Stimulated activated effector memory CD8-positive, alpha-beta T cell treated with anti-CD3 and anti-CD28 coated beads, Interleukin-12 subunit alpha, Interleukin-12 subunit beta, amount 100 ng/mL, for 72 hours (primary cell): ENCODE results near the gene GCNT1.
"Not testable (repeated sequence)": the region's sequence is repeated elsewhere in the genome, so short reads cannot be mapped to it uniquely, and the experiment has no call there.

Experiments used
- ATAC-seq: fragments of 150-1000 bp; cut with Tn5 transposase; 2 replicates; pipeline ENCODE4 v1.10.0; 2021
- DNase-seq, 2 donors: peaks; one replicate each; pipeline ENCODE4 v3.0.0; 2021 to 2022; ENCODE audit warnings: low spot score in 2 of 2
- H3K27ac Mint-ChIP-seq: one replicate; pipeline ENCODE4 v1.8.0; 2022; ENCODE audit warnings: mild to moderate bottlenecking, mixed read lengths
- H3K36me3 Mint-ChIP-seq: one replicate; pipeline ENCODE4 v1.8.0; 2022; ENCODE audit warnings: mild to moderate bottlenecking, mixed read lengths
- H3K4me1 Mint-ChIP-seq: one replicate; pipeline ENCODE4 v1.8.0; 2022; ENCODE audit warnings: mixed read lengths
- H3K4me3 Mint-ChIP-seq: one replicate; pipeline ENCODE4 v1.8.0; 2022; ENCODE audit warnings: mild to moderate bottlenecking, mixed read lengths
- H3K9me3 Mint-ChIP-seq: one replicate; pipeline ENCODE4 v1.8.0; 2022; ENCODE audit warnings: mixed read lengths

The GCNT1 gene

DNA sequence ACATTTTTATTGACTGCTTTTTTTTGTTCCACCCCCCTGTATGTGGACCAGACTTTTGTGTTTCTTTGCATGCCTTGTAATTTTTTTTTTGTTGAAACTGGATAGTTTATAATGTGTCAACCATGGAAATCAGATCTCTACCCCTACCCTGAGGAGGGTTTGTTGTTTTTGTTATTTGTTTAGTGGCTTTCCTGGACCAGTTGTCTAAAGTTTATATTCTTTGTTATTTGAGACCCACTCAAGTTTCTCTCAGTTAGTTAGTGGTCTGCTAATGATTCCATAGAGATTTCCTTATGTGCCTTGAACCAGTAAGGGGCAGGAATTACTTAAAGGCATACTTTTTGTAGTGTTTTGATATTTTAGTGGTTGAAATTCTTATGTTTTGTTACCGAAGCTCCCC lies 41.1 kb downstream of the GCNT1 start:
- Mint-ChIP-seq H3K36me3 (peaks cover 19% of the 10 kb centered on the region), H3K4me1 (peaks cover 5% of the 10 kb centered on the region)
- DNase-seq: no peak

GRCh38 chr9:76502746-76503145 lies 43.8 kb downstream of the GCNT1 start:
- no peaks in the 10 kb centered on the region for H3K9me3 Mint-ChIP-seq

More for the DNA sequence above, 41.1 kb downstream of the GCNT1 start:
- Mint-ChIP-seq H3K9me3 (no peaks in the 10 kb centered on the region), H3K4me3 (no peak overlapping the region), H3K27ac (no peak overlapping the region)
- no peak for ATAC-seq

DNA sequence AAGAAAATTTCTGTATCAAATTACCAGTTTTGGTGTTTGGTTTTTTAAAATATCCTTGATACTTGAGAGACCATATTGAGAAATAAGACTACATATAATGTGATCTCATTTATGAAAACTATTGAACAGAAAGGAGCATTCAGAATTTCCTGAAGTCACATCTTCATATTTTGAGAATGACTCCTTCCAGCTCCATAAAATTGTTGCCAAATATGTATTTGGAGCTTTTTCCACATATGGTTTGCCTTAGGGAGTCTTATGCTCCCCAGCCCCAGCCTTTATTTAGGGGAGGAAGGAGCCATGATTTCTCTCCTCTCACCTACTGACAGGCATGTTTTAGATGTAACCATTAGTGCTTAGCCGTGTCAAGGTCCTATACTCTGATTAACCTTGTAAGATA lies 51.1 kb downstream of the GCNT1 start:
- Mint-ChIP-seq H3K4me3 (no peak overlapping the region), H3K27ac (no peak overlapping the region), H3K9me3 (no peaks in the 10 kb centered on the region), H3K4me1 (no peaks in the 10 kb centered on the region), H3K36me3 (no peaks in the 10 kb centered on the region)
- DNase-seq: no peak
- no peak for ATAC-seq

More at GRCh38 chr9:76502746-76503145, 43.8 kb downstream of the GCNT1 start:
- DNase-seq (no peak), ATAC-seq (no peak)
- Mint-ChIP-seq H3K4me3 (no peak overlapping the region), H3K36me3 (peaks cover 19% of the 10 kb centered on the region), H3K27ac (no peak overlapping the region), H3K4me1 (peaks cover 5% of the 10 kb centered on the region)

GRCh38 chr9:76510446-76510845 lies 51.5 kb downstream of the GCNT1 start:
- DNase-seq (no peak), ATAC-seq (no peak)
- no peaks in the 10 kb centered on the region for H3K9me3 Mint-ChIP-seq
- no peaks in the 10 kb centered on the region for H3K4me1 Mint-ChIP-seq
- H3K4me3 Mint-ChIP-seq: no peak overlapping the region
- no peaks in the 10 kb centered on the region for H3K36me3 Mint-ChIP-seq
- no peak overlapping the region for H3K27ac Mint-ChIP-seq

GRCh38 chr9:76512826-76513225 lies 53.8 kb downstream of the GCNT1 start:
- H3K4me1 Mint-ChIP-seq: peaks cover 16% of the 10 kb centered on the region
- ATAC-seq (no peak), DNase-seq (no peak)
- H3K4me3 Mint-ChIP-seq: no peak overlapping the region
- H3K9me3 Mint-ChIP-seq: no peaks in the 10 kb centered on the region
- no peaks in the 10 kb centered on the region for H3K36me3 Mint-ChIP-seq
- H3K27ac Mint-ChIP-seq: no peak overlapping the region

DNA sequence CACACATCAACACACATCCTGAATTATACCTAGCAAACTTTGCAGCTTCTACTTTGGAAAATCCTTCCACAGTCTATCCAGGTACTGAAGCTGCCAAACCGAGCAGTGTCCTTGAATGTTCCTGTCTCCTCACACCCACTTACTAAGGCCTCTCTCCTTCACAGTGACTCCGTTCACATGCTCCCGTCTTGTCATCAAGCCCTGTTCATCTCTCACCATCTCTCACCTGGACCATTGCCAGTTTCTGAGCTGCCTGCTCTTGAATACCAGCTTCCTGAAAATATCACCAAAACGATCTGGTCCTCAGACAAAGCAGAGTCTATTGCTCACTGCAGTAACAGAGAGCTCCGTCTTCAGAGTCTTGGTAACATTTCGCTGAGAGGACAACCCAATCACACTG lies 57.4 kb downstream of the GCNT1 start:
- Mint-ChIP-seq H3K9me3 (no peaks in the 10 kb centered on the region), H3K36me3 (no peaks in the 10 kb centered on the region), H3K4me3 (peak overlapping the region; percentile 2), H3K4me1 (peaks cover 16% of the 10 kb centered on the region), H3K27ac (no peak overlapping the region)
- DNase-seq (no peak), ATAC-seq (peak; percentile 70)

DNA sequence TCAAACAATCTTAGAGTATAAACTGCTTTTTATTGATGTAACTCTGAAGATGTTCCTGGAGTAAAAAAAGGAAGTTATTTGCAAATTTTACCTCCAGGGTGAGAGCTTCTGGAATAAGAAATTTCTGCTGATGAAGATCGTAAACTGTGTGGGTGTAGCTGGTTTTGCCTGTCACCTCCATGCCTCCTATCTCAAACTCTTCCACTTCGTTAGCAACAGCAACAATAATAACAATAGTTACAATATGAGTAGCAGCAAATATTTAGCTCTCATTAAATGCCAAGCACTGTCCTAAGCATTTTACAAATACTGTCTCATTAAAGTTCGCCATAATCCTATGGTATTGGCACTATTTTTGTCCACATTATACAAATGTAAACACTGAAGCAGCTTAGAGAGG lies 57.9 kb downstream of the GCNT1 start:
- Mint-ChIP-seq H3K4me3 (peak overlapping the region; percentile 2), H3K4me1 (peaks cover 16% of the 10 kb centered on the region), H3K9me3 (no peaks in the 10 kb centered on the region), H3K36me3 (no peaks in the 10 kb centered on the region), H3K27ac (no peak overlapping the region)
- peak; percentile 73 for ATAC-seq
- DNase-seq: no peak

- no peaks in the 10 kb centered on the region for H3K9me3 Mint-ChIP-seq
- no peak overlapping the region for H3K4me3 Mint-ChIP-seq
- H3K27ac Mint-ChIP-seq: no peak overlapping the region
- no peaks in the 10 kb centered on the region for H3K36me3 Mint-ChIP-seq
- H3K4me1 Mint-ChIP-seq: peaks cover 16% of the 10 kb centered on the region
- ATAC-seq (no peak), DNase-seq (no peak)
These were observed 60.3 kb downstream of the GCNT1 start for GRCh38 chr9:76519075-76519835.

GRCh38 chr9:76521244-76521681 lies 62.3 kb downstream of the GCNT1 start:
- DNase-seq (no peak), ATAC-seq (no peak)
- Mint-ChIP-seq H3K4me1 (peaks cover 14% of the 10 kb centered on the region), H3K9me3 (no peaks in the 10 kb centered on the region), H3K27ac (no peak overlapping the region), H3K36me3 (no peaks in the 10 kb centered on the region), H3K4me3 (no peak overlapping the region)

DNA sequence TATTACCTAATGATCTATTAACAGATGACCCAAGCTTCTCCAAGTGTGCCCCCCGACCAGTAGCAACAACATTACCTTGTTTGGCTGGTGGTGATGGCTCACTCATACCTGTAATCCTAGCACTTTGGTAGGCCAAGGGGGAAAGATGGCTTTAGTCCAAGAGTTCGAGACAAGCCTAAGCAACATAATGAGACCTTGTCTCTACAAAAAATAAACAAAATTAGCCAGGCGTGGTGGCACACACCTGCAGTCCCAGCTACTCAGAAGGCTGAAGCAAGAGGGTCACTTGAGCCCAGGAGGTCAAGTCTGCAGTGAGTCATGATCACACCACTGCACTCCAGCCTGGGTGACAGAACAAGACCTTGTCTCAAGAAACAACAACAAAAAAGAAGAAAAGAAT lies 62.9 kb downstream of the GCNT1 start:
- no peak overlapping the region for H3K27ac Mint-ChIP-seq
- H3K4me1 Mint-ChIP-seq: peaks cover 8% of the 10 kb centered on the region

DNA sequence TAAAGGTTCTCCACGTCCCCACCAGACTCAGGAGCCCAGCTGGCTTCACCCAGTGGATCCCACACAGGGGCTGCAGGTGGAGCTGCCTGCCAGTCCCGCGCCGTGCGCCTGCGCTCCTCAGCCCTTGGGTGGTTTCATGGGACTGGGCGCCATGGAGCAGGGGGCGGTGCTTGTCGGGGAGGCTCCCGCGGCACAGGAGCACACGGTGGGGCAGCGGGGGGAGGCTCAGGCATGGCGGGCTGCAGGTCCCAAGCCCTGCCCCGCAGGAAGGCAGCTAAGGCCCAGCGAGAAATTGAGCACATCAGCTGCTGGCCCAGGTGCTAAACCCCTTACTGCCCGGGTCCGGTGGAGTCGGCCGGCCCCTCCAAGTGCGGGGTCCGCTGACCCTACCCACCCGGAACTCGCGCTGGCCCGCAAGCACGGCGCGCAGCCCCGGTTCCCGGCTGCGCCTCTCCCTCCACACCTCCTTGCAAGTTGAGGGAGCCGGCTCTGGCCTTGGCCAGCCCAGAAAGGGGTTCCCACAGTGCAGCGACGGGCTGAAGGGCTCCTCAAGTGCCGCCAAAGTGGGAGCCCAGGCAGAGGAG lies 64.7 kb downstream of the GCNT1 start:
- not testable (repeated sequence) for H3K4me3 Mint-ChIP-seq, DNase-seq, H3K9me3 Mint-ChIP-seq, H3K27ac Mint-ChIP-seq, ATAC-seq, H3K36me3 Mint-ChIP-seq, H3K4me1 Mint-ChIP-seq

More for the DNA sequence above, 62.9 kb downstream of the GCNT1 start:
- Mint-ChIP-seq H3K9me3 (no peaks in the 10 kb centered on the region), H3K4me3 (no peak overlapping the region), H3K36me3 (no peaks in the 10 kb centered on the region)
- DNase-seq (no peak), ATAC-seq (no peak)

DNA sequence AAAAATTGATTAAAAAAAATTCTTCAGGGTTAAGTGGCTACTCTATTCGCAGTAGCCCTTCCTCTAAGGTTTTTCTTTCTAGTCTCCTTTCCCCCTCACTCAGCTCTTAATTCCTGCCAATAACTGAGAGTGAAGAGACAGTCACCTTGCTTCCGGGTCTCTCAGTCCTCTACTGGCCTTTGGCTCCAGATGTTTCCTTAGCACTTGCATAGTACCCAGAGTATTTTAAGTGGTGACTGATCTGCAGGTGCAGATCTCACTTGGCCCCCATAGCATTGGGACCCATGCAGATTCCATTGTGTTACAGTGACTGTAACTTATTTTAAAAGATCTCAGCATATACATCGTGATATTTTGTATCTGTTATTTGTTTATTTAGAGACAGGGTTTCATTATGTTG lies 66.2 kb downstream of the GCNT1 start:
- H3K9me3 Mint-ChIP-seq: no peaks in the 10 kb centered on the region
- ATAC-seq (no peak), DNase-seq (no peak)
- no peak overlapping the region for H3K27ac Mint-ChIP-seq
- no peak overlapping the region for H3K4me3 Mint-ChIP-seq
- no peaks in the 10 kb centered on the region for H3K36me3 Mint-ChIP-seq
- no peaks in the 10 kb centered on the region for H3K4me1 Mint-ChIP-seq

DNA sequence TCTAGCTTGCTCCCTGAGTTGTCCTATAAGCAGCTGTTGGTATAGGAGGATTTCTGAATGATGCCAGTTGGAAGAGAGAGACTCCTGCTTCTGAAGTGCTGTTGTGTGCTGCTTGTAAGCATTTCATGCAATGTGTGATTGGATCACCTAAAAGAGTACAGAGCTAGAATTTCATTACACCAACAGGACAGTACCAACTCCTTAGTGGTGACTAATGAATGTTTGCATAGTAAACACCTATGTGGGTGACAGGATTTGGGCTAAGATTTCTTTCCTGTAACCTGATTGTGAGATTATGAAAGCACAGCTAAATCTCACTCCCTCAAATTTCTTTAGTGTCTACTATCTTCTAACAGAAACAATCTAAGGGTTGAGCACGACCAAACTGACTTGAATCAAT lies 67.0 kb downstream of the GCNT1 start:
- H3K4me1 Mint-ChIP-seq: no peaks in the 10 kb centered on the region
- H3K36me3 Mint-ChIP-seq: no peaks in the 10 kb centered on the region
- H3K4me3 Mint-ChIP-seq: no peak overlapping the region
- ATAC-seq: no peak
- no peak overlapping the region for H3K27ac Mint-ChIP-seq
- no peaks in the 10 kb centered on the region for H3K9me3 Mint-ChIP-seq
- no peak for DNase-seq

- no peaks in the 10 kb centered on the region for H3K9me3 Mint-ChIP-seq
- no peaks in the 10 kb centered on the region for H3K36me3 Mint-ChIP-seq
- H3K4me1 Mint-ChIP-seq: peaks cover 3% of the 10 kb centered on the region
- no peak for ATAC-seq
- DNase-seq: no peak
- no peak overlapping the region for H3K27ac Mint-ChIP-seq
- H3K4me3 Mint-ChIP-seq: no peak overlapping the region
These were observed 69.1 kb downstream of the GCNT1 start for GRCh38 chr9:76528056-76528455.

DNA sequence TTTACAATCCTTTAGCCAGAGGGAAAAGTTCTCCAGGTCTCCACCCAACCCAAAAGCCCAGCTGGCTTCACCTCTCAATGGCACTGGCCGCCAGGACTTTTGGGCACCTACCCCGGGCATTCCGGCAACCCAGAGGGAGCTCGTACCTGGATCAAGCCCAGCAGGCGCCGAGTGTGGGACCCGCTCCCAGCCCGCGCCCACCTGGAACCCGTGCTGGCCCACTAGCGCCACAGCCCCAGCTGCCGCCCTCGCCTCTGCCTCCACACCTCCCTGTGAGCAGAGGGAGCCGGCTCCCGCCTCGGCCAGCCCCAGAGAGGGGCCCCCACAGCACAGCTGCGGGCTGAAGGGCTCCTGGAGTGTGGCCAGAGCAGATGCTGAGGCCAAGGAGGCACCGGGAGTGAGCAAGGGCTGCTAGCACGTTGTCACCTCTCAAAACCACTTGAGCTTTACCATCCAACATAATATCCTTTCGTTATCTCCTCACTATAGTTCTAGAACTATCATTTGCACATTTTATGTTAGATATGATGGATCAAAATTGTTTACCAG lies 69.7 kb downstream of the GCNT1 start:
- Mint-ChIP-seq H3K27ac (no peak overlapping the region), H3K4me3 (no peak overlapping the region), H3K36me3 (no peaks in the 10 kb centered on the region), H3K9me3 (no peaks in the 10 kb centered on the region), H3K4me1 (peaks cover 7% of the 10 kb centered on the region)
- ATAC-seq (no peak), DNase-seq (no peak)

DNA sequence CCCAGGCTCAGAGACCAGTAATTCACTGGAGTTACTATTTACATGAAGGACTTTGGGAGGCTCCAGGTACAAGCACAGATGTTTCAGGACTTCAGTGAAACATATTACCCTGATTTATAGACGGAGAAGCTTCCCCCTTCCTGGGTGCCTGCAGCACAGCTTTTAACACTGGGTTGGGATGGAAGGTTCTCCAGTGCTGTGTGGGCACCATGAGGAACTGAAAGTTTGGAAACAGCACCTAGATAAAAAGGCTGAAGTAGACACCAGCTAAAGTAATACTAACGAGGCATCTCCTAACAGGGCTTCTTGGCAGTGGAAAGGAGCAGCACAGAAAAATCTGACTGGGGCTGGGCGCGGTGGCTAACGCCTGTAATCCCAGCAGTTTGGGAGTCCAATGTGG lies 70.7 kb downstream of the GCNT1 start:
- ATAC-seq (no peak), DNase-seq (no peak)
- peaks cover 7% of the 10 kb centered on the region for H3K4me1 Mint-ChIP-seq
- H3K27ac Mint-ChIP-seq: no peak overlapping the region
- H3K36me3 Mint-ChIP-seq: no peaks in the 10 kb centered on the region
- H3K9me3 Mint-ChIP-seq: no peaks in the 10 kb centered on the region
- H3K4me3 Mint-ChIP-seq: no peak overlapping the region
